Stimulated activated CD8-positive, alpha-beta memory T cell treated with anti-CD3 and anti-CD28 coated beads, Interleukin-15, amount 100 ng/mL, for 24 hours (primary cell): ENCODE measurements around the gene SDC1.

Experiments used
- DNase-seq: peaks from one replicate; pipeline ENCODE4 v3.0.0-alpha.2; 2020; ENCODE audit warnings: low read depth

SDC1 gene

DNA sequence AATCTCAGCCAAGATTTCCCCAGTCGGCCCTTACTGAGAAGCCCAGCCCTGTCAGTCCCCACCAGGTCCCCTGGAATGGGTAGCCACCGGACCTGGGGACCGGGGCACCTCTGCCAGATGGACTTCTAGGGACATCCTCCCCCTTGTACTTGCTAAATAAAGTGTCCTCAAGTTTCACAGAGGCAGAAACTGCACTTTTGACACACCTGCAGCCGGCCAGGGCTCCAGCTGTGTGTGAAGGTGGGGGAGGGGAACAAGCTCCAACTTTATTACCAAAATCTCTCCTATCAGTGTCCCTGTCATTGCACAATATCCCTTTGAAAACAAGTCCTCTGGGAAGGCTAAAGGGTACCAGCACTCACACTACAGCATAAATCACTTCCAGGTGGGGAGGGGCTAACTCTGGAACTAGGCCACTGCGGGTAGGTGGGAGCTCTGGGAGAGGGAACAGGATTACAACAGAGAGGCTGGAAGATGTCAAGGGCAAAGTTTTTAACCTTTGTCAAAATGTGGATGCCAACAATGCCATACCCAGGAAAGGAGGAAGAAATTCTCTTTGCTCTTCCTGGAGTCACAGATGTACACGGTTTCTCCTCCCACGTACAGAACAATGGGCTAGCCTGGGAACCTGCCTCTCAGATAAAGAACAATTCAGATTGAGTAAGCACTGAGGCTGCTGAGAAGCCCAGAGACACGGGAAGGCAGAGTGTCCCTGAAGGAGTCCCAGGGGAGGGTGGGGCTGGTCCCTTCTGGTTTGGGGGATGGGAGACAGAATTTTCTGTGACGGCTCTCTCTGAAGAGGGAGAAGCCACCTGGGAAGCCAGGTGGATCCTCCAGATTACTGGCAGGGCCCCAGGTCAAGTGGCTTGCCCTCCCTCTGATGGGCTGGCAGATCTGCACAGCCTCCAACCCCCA lies 11.0 kb downstream of the SDC1 start:
- DNase-seq, result no peak

DNA sequence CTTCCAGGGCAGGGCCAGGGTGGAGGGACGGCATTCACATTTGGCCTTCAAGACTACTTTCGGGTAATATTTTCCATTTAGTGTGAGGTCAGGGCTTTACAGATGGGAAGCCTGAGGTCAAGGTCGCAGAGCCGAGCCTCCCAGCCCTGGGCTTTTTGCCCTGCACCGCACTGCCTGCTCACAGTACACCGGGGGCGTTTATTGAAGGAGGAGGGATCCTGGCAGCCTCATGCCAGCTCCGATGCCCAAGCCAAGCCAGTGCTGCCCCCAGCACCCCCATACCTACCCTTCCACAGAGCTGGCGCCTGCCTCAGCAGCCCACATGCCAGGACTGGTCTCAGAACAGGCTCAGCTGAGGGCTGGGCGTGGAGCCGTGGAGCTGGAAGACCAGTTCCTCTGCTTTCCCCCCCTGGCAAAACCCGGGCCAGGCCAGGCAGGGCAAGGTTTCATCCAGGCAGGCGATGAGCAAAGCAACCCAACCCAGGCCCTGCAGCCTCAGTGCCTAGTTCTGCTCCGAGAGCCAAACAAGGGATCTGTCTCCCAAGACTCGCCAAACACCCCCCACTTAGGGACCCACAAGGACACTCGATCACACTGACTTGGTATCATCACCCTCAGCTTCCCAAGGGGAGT lies 11.9 kb downstream of the SDC1 start:
- no peak for DNase-seq

DNA sequence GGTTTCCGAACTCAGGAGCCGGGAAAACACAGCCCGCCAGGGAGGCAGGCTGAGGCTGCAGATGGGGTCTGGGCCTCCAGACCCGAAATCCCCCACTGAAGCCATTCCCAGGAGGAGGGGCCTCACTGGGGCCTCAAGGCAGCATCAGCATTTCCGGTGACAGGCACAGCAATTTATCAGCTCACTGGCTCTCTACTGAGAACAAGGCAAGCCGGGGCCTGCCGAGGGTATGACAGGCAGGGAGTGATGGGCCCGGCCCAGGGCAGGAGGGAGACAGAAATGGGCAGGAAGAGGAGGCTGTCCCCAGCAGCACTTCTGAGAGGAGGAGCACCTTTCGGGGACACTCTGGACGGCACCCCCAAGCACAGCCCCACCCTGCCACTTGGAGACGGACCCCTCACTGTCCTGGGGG lies 12.5 kb downstream of the SDC1 start:
- DNase-seq, result no peak

DNA sequence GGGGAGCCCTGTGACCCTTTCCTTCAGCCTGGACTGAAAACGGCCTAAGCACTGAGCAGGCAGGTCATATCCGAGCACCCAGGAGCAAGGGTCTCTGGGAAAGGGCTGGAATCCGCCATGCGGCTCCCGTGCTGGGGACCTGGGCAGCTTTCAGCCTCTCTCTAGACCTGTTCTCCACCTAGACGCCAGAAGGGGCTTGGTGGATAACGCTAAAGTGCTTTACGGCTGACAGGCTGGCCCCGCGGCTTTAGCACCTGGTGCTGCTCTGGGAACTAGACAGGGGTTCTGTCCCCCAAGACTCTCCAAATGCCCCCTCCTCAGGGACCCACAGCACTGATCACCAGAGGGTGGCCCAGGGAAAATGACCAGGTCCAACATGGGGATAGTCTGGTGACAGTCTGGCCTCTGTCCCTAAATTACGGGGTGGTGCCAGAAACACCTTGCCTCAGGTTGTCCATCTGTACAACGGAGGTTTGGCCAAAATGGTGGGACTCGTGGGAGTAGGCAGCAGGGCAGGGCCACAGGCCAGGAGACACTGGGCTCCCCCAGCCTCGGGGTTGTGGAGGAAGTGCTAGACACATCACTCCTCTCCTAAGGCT lies 13.0 kb downstream of the SDC1 start:
- no peak for DNase-seq

DNA sequence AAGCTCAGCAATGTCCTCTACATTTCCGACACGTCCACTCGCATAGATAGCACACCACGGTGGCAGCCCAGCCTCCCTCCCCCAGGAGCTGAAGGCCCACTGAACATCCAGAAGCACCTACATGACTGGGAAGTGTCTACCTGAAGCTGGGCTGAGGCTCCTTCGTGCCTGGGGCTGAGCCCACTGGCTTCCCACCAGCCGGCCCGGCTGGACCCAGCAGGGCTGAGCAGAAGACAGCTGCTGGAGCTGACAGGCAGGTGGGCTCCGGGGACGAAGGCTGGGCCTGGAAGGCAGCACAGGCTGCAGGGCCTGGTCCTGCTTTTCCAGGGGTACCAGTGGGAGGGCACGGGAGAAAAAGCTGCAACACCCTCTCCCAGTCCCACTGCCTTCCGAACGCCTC lies 13.5 kb downstream of the SDC1 start:
- no peak for DNase-seq

DNA sequence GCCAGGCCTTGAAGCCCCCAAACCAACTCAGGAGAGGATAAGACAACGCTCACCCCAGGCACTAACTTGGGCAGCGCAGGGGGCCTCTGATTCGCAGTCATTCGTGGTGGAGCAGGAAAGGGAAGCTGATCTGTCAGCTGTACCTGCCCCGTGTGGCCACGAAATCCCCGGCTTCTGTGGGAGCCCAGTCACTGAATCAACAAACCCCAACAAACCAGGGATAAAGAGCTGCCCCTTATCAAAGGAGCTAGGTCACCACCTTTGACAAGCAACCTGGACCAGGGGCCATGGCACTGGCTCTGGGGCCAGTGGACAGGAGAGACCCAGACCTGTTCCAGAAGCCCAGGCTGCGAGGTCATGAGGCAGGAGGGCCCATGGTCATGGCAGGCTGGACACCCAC lies 14.5 kb downstream of the SDC1 start:
- DNase-seq, result no peak

DNA sequence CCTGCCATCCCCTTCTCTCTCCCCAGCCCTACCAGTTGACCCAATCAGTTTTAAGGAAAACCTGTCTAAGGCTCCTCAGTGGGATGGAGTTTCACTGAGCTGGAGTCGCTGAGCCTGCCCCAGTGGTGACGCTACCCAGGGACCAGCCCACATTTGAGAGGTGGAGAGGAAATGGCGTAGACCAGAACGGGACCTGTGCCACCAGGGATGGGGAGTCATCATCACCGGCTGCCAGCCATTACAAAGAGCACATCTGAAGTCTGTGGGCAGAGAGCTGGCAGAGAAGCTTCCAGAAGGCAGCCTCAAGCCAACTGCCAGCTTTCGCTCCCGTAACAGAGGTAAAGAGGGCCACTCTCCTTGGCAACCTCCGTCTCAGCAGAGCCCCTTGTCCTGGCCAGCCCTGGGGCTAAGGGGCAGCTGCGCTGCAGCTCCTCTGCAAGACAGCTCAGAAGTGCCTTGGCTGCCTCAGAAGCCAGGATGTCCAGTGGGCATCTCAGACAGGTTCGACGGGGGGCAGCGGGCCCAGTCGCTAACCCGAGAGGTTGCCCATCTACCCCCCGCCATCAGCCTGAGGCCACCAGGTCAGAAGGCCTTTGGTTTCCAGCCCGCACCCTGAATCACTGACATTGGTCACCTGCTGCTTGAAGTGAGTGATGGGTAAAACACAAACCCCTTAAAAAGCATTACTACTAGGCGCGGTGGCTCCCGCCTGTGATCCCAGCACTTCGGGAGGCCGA lies 15.4 kb downstream of the SDC1 start:
- DNase-seq, result no peak

DNA sequence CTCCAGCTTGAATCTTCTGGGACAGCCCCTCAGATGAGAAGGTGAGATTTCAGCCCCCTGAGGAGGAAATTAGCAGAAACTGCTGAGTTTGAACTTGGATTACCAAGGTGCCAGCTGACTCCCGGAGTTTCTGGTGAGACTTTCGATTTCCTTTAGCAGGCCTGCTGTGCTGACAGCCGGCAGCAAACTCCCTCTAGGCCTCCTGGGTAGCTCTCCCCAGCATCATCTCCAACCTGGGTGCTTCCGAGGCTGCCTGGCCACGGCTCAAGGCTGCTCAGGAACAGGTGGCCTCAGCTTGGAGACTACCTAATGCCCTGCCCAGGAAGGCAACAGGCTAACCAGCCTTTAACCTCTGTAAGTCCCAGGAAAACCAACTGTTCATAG lies 16.5 kb downstream of the SDC1 start:
- no peak for DNase-seq

DNA sequence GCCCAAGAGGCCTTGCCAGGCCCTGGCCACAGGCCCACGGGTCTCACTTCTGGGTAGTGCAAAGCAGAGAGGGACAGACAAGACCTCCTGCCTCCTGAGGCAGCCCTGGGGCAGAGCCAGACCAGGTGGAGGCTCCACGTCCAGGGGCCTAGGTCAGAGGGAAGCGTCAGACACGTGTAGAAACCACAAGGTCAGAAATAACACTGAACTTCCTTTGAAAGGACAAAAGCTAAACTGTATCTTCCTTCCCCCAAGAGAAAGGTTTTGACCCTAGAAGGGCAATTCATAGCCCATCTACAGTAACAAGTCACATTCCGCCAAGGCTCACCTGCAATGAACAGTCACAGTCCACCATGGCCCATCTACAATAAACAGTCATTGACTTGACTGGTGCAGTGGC lies 17.9 kb downstream of the SDC1 start:
- no peak for DNase-seq

DNA sequence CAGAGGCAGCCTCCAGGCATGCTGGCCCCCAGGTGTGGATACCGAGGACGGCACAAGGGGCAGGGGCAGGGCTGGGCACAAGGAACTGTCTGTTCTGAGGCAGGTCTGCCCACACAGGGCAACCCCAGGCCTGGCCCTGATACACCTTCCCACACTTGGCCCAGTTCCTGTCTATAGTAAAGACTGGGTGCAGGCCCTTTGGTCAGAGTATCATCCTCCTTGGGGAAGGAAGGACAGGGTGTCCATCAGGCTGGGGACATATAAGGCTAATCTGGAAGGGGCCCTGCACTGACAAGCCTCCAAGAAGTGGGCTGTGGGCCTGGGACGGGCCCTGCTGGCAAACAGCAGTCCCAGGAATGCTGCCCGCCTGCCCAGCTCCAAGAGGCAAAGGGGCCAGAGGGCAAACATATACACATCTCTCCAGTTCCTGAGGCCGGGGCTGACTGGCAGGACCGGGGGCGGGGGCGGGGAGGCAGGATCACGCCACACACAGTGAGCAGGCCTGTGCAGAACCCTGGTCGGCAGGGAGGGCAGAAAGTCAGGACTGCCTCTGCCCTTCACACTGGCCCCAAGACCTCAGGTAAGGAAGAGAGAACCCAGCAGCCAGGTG lies 18.9 kb downstream of the SDC1 start:
- DNase-seq, result no peak

DNA sequence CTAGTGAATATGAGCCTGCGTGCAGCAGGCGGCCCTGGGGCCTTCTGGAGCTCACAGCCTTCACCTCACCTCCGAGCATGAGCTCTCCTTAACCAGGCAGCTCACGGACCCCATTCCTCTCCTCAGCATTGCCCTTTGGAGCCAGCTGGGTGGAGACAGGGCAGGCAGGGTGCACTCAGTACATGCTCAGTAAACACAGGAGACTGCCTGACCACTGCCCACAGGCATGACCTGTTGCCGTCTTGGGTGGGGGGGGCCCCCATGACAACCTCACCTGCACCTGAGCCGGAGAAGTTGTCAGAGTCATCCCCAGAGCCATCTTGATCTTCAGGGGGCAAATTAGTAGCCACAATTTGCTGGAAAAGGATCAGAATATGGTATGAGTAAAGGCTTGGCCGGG lies 19.9 kb downstream of the SDC1 start:
- no peak for DNase-seq

DNA sequence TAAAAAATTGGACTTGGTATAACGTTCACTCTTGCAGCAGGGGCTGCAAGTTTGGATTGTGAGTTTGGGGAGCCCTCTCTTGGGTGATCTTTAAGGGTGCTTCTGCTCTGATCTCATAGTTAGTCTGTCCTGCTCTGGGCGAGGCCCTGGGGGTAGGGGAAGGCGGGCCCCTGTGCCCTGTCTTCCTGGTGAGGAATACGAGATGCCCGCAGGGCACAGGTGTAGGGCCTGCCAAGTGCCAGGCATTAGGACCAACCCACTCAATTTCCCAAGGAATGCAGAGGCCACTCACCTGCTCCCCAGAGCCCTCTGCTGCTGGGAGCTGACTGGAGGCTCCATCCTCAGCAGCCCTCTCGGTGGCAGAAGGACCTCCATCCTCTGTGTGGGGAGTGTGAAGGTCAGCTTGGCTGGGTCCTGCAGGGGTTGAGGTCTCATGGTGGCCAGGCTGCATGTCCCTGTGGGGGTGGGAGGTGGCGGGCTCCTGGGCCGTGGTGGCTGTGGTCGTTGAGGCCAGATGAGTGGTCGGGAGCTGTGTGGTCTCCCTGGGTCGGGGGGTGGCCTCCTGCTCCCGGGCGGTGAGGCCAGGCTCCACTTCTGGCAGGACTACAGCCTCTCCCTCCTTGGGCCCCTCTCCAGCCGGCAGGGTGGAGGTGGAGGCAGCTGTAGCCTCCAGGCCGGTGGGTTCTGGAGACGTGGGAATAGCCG lies 21.3 kb downstream of the SDC1 start:
- no peak for DNase-seq

DNA sequence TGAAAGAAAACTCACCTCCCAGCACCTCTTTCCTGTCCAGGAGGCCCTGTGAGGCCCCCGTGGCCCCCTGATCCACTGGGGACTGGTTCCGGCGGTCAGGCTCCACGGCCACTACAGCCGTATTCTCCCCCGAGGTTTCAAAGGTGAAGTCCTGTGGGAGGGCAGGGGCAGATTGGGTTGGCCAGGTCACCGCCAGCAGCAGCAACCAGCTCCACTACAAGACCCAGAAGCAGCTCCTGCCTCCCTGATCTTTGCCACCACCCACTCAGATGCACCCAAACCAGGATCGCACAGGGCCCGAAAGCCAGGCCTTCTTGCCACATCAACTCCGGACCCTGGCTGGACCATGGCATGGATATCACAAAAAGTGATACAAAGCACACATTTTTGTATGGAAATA lies 21.9 kb downstream of the SDC1 start:
- DNase-seq, result no peak

DNA sequence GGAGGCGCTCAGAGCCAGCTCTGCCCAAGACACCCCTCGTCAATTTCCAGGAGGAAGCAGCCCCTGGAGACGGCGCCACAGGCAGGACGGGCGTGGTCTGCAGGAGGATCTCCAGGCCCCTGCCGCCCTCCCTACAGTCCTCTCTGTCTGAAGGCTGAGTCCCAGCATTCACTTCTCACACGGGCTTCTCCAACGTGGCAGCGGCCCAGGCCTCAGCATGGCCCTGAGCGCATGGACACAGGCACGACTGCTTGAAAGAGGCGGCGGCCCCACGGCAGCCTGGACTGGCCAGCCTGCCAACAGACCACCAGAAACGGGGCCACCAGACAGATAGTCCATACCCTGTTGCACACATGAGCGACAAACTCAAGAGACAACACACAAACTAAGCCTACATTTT lies 23.3 kb downstream of the SDC1 start:
- no peak for DNase-seq

DNA sequence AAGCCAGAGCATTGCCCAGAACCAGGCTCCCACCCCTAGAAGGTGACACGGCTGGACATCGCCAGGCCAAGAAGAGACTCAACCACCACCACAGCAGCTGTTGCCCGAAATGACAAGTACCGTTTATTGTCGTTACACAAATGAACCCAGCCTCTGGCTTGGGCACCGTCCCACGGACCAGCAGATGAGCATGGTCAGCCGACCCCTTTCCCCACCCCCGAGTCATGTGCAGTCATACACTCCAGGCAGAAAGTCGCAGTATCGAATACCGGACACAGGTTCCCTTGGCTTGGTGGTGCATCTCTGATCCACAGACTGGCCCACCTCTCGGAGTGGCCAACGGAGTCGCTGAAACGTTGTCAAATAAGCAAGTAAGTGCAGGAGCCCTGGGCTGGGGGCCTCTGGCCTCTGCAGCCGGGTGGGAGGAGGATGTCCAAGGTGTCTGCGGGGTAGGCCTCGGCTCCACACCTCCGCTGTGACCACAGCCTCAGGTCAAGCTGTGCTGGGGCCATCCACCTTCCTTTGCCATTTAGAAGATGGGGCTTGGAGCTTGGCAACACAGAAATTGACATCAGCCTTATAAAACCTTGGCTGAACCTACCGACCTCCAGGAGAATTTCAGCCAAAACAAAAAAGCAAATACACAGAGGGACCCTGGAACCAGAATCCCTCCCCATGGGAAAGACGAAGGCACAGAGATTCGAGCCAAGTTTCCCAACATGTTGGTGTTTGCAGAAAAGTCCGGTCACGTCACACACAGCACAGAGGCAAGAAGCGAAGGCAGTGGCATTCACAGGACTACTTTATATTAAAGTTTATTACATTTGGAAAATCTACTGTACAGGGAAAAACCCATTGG lies 24.0 kb downstream of the SDC1 start:
- no peak for DNase-seq

DNA sequence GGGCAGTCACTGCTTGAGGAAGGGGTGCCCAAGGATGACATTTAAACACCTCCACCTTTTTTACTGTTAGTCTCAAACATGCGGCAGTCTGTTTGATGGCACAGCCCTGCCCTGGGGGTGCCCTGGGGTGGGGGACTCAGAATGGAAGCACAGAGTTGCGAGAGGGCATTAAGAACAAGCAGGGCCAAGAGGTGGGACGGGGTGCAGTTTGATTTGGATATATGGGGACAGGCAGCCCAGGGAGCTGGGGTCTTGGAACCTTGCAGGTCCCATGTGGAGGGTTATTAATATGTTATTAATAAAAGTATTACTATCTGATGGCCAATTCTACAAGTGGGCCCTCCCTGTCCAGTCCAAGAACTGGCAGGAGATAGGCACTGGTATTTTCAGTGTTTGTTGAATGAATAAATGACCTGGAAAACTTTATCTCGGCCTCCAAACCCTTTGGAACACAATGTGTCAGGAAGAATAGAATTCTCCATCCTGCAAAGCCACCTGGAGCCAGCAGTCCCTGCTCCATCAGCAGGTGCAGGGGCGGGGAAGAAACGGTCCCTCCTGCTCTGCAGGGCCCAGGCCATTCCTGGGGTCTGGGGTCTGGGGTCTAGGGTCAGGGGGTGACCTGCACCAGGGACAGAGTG lies 25.2 kb downstream of the SDC1 start:
- no peak for DNase-seq

DNA sequence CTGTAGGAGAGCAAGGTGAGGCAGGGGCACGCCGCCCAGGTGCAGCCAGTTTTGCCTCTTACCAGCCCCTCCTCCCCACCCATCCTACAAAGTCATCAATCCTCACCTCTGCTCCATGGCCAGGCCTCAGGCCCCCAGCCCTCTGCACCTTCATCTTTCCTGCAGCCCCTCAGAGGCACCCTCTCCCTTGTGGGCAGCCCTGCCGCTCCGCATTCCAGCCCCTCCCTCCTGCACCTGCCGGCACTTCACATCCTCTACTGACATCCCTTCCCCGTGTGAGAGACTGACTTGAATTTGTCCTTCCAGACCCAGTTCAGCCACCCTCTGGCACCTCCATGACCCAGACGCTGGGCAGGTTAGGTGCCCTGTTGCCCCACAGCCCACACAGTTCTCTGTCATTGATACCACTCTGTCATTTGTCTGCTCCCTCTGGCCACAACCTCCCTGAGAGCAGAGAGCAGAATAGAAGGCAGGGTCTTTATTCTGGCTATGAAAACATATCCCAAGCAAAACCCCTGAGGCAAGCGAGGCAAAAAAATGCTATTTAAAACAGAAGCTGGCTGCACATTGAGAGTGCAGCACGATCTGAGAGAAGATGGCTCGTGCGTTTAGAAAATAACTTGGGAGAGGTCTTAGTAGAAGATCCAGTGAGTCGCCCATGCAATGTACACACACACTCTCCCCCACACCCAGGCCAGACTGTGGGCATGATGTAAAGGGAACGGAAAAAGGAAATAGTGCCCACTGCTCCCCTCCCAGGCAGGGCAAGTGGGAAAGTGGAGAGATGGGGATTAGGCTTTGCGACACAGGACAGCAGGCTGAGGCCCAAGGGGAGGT lies 25.9 kb downstream of the SDC1 start:
- DNase-seq, result no peak

DNA sequence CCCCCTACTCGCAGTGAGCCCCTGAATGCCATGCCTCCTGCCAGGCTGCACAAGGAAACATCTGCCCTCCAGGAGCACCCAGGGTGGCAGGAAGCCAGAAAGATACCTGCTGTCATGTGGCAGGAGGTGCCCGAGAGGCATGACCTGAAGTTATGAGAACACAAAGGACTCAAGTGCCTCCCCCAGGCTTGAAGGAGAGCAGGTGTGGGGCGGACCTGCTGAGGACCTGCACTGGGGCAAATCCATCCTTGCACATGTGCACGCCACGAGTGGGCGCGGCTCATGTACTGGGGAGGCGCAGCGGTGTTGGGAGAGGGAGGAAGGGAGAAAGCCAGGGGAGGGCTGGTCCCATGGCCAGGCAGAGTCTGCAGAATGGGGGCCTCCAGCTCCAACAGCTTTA lies 26.9 kb downstream of the SDC1 start:
- no peak for DNase-seq

DNA sequence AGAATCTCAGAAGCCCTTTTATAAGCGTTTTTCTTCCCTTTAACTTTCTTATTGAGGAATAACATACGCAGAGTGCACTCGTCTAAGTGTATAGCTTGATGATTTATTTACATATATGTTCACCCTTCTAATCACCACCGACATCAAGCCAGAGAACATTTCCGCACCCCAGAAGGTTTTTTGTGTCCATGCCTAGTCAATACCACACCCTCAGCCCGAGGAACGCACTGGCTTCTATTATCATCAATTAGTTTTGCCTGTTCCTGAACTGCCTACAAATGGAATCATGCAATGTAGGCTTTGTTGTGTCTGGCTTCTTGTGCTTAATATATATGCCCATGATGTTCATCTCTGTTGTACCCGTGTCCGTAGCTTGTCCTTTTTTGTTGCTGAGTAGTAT lies 27.7 kb downstream of the SDC1 start:
- DNase-seq, result no peak
